Spleen (tissue), 7 donors: ENCODE measurements around the gene FDXR.

ENCODE experiments used
- POLR2A ChIP-seq, 3 donors: fragments of 450-650 bp; IDR thresholded peaks; one replicate each; pipeline ENCODE4 v1.5.1; 2017; ENCODE audit warnings: antibody characterized with exemption in 3 of 3, mild to moderate bottlenecking in 1 of 3
- POLR2AphosphoS5 ChIP-seq, 3 donors: sonication (generic); formaldehyde crosslinking; IDR thresholded peaks; one replicate each; pipeline ENCODE4 v1.5.1; 2017; ENCODE audit warnings: antibody characterized with exemption in 3 of 3
- TF ChIP-seq, protein P1 (sequence below), 11 experiments: fragments of 200-600 bp in 7 of 11; fragments of 450-650 bp in 4 of 11; sonication (generic) in 4 of 11; IDR thresholded peaks in 8 of 11; conservative IDR thresholded peaks in 3 of 11; 1 replicate in 7 of 11; 2 replicates in 4 of 11; pipeline versions ENCODE4 v1.4.0 to v1.8.0; 2016 to 2021; ENCODE audit warnings: antibody characterized with exemption in 11 of 11, inconsistent platforms in 4 of 11, mild to moderate bottlenecking in 1 of 11
- donor health status: DM: no; HTN: no; CAD: no; lungs with moderate emphysema.
- donor health status: DM: no; HTN: no; CAD: no.
- donor health status: DM: no; HTN: no; CAD: no.

DNA sequence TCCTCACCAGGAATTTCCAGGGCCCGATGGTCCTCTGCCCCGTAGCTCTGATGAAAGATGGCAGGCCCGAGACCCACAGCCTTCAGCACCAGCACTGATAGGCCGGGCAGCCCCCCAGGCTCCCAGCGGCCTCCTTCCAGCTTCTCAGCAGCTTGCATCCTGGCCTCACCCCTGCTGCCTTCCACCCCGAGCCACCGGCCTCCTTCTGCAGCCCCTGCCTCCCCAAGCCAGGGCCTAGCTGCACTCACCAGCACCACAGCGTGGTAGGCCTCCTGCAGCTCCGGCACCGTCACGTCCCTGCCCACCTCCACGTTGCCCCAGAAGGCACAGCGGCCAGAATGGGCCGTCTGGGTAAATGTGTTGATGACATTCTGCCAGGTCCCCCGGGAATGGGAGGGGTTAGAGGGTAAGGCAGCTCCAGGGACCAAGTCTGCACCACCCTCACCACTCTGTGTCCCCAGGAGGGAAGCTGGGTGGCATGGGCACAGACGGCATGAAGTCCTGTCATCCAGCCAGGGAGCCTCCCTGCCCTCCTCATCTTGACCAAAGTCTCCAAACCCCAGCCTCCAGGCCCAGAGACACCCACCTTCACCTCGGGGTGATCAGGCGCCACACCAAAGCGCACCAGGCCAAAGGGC is 6.5 kb downstream of the FDXR start:
- TF ChIP-seq, protein P1, sequence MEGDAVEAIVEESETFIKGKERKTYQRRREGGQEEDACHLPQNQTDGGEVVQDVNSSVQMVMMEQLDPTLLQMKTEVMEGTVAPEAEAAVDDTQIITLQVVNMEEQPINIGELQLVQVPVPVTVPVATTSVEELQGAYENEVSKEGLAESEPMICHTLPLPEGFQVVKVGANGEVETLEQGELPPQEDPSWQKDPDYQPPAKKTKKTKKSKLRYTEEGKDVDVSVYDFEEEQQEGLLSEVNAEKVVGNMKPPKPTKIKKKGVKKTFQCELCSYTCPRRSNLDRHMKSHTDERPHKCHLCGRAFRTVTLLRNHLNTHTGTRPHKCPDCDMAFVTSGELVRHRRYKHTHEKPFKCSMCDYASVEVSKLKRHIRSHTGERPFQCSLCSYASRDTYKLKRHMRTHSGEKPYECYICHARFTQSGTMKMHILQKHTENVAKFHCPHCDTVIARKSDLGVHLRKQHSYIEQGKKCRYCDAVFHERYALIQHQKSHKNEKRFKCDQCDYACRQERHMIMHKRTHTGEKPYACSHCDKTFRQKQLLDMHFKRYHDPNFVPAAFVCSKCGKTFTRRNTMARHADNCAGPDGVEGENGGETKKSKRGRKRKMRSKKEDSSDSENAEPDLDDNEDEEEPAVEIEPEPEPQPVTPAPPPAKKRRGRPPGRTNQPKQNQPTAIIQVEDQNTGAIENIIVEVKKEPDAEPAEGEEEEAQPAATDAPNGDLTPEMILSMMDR (IDR thresholded peaks at IDR 0.05 in 8 of 11, conservative IDR thresholded peaks at IDR 0.05 in 3 of 11) = no peak
- TF ChIP-seq POLR2A (IDR thresholded peaks at IDR 0.05) (no peak), POLR2AphosphoS5 (IDR thresholded peaks at IDR 0.05) (peak in 1 of 3 donors; percentile 9)
